Activated B cell treated with CpG ODN at 0.5 μM for 24 hours (primary cell): Measurements from ENCODE around the gene SPEM1. TPM values are rescaled to one million over a fixed set of nuclear protein-coding genes. Genes with fewer than 3 reads are reported as not detected.

Experiments
- ATAC-seq: fragments of 200-7000 bp; cut with Tn5 transposase; one replicate; pipeline ENCODE4 v1.10.0; 2021; ENCODE audit warnings: low read depth, mild to moderate bottlenecking, moderate library complexity
- CTCF ChIA-PET: fragments of 350-600 bp; sonication (Branson Sonifier 250); formaldehyde crosslinking; loops from one replicate; lab custom pipeline; 2021; ENCODE audit warnings: antibody characterized with exemption; lab: Charles Lee
- POLR2A ChIA-PET: fragments of 350-600 bp; sonication (Branson Sonifier 250); formaldehyde crosslinking; loops from one replicate; lab custom pipeline; 2021; ENCODE audit warnings: antibody characterized with exemption; lab: Charles Lee
- DNase-seq: peaks from one replicate; pipeline ENCODE4 v3.0.0; 2022
- H3K27ac Mint-ChIP-seq: one replicate; pipeline ENCODE4 v1.8.0; 2020; ENCODE audit warnings: mixed read lengths
- H3K27me3 Mint-ChIP-seq: one replicate; pipeline ENCODE4 v1.8.0; 2021; ENCODE audit warnings: mixed read lengths
- H3K36me3 Mint-ChIP-seq: one replicate; pipeline ENCODE4 v1.8.0; 2021; ENCODE audit warnings: low read depth, mixed read lengths
- H3K4me1 Mint-ChIP-seq: one replicate; pipeline ENCODE4 v1.8.0; 2021; ENCODE audit warnings: mixed read lengths
- H3K4me3 Mint-ChIP-seq: one replicate; pipeline ENCODE4 v1.8.0; 2020; ENCODE audit warnings: mild to moderate bottlenecking, mixed read lengths
- H3K9me3 Mint-ChIP-seq: one replicate; pipeline ENCODE4 v1.8.0; 2020; ENCODE audit warnings: mixed read lengths
- intact Hi-C: fragments of 100-400 bp; cut with micrococcal nuclease; formaldehyde crosslinking; loops from one replicate; pipeline ENCODE4 v1.15.1; 2024
- total RNA-seq: library from RNA; stranded (reverse); gene quantifications from 2 replicates; pipeline ENCODE4 v1.2.3, GENCODE V29; 2022
- TF ChIP-seq, protein P1 (sequence below): fragments of 200-600 bp; IDR thresholded peaks from one replicate; pipeline ENCODE4 v1.8.0; 2022; ENCODE audit warnings: antibody characterized with exemption, mild to moderate bottlenecking

Gene SPEM1
- total RNA-seq, 1 donor from 2014 or later: not detected

DNA sequence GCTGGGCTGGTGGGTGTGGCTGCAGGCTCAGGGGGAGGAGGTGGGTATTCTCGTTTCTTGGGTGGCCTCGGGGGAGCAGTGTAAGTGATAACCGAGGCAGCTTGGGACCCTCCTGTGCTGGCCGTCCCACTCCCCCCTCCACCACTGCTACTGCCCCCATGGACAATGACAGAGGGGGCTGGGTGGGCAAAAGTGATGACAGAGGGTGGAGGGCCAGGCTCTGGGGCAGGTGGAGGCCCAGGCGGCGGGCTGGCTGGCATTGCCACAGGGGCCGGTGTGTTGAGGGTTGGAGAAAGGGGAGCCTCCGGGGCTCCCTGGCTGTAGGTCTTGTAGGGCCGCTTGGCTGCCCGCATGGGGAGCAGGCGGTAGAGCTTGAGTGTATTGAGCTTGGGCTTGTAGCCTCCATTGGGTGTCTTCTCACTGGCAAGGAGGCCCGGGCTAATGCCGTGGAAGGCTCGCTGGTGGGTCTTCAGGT lies 43.3 kb downstream of the SPEM1 start:
- TF ChIP-seq, protein P1, sequence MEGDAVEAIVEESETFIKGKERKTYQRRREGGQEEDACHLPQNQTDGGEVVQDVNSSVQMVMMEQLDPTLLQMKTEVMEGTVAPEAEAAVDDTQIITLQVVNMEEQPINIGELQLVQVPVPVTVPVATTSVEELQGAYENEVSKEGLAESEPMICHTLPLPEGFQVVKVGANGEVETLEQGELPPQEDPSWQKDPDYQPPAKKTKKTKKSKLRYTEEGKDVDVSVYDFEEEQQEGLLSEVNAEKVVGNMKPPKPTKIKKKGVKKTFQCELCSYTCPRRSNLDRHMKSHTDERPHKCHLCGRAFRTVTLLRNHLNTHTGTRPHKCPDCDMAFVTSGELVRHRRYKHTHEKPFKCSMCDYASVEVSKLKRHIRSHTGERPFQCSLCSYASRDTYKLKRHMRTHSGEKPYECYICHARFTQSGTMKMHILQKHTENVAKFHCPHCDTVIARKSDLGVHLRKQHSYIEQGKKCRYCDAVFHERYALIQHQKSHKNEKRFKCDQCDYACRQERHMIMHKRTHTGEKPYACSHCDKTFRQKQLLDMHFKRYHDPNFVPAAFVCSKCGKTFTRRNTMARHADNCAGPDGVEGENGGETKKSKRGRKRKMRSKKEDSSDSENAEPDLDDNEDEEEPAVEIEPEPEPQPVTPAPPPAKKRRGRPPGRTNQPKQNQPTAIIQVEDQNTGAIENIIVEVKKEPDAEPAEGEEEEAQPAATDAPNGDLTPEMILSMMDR: no peak
- Mint-ChIP-seq H3K4me1 (peaks cover 16% of the 10 kb centered on the region), H3K36me3 (peaks cover 33% of the 10 kb centered on the region), H3K4me3 (no peak overlapping the region), H3K27me3 (no peaks in the 10 kb centered on the region), H3K27ac (no peak overlapping the region), H3K9me3 (no peaks in the 10 kb centered on the region)
- POLR2A ChIA-PET: interaction anchor here (0.5 kb wide), 2 partner anchors 14 to 1023 kb away, joined by 5 to 8 read pairs; no protein-coding TSS in a partner anchor
- DNase-seq (no peak), ATAC-seq (no peak)
- CTCF ChIA-PET: no interaction called here
- intact Hi-C loops: no loop called here

- Mint-ChIP-seq H3K27ac (no peak overlapping the region), H3K9me3 (no peaks in the 10 kb centered on the region), H3K27me3 (no peaks in the 10 kb centered on the region), H3K36me3 (peaks cover 33% of the 10 kb centered on the region), H3K4me1 (peaks cover 20% of the 10 kb centered on the region), H3K4me3 (no peak overlapping the region)
- ChIA-PET CTCF (no interaction called here), POLR2A (interaction anchor here (0.5 to 1.2 kb wide), 4 partner anchors 19 to 1022 kb away, joined by 3 to 8 read pairs (median 6); no protein-coding TSS in a partner anchor)
- DNase-seq: no peak
- ATAC-seq: no peak
- TF ChIP-seq, protein P1: no peak
- intact Hi-C loops: no loop called here
These were observed 44.0 kb downstream of the SPEM1 start for GRCh38 chr17:7464081-7464480.

DNA sequence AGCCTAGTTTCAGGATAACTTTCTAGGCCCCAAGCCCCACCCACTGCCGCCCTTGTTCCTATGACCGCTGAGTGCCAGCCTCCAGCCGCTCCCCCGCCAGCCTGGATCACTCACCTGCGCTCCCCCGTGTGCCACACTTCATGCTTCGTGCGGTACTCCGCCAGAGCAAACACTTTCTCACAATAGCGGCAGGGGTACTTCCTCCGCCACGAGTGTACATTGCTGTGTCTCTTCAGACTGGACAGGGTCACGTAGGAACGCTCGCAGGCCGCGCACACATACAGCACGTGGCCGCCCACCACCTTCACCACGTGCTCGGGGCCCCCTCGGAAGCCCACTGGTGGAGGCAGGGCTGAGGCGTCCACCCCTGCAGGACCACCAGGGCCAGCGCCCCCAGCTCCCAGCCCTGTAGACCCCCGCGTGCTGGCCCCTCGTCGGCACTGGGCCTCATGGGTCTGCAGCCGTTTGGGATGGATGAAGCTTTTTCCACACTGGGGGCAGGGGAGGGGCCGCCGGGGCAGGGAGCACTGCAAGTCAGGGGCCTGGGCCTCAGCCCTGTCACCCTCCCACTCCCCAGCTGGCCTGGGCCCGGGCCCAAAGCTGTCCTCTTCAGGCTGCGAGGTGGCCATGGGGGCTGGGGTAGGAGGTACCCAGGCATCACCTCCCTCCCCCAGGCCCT lies 45.6 kb downstream of the SPEM1 start:
- H3K27me3 Mint-ChIP-seq: no peaks in the 10 kb centered on the region
- TF ChIP-seq, protein P1: no peak
- no peak overlapping the region for H3K27ac Mint-ChIP-seq
- peaks cover 33% of the 10 kb centered on the region for H3K36me3 Mint-ChIP-seq
- ChIA-PET POLR2A (no interaction called here), CTCF (no interaction called here)
- peaks cover 20% of the 10 kb centered on the region for H3K4me1 Mint-ChIP-seq
- no peaks in the 10 kb centered on the region for H3K9me3 Mint-ChIP-seq
- DNase-seq (no peak), ATAC-seq (no peak)
- no peak overlapping the region for H3K4me3 Mint-ChIP-seq
- intact Hi-C loops: no loop called here

DNA sequence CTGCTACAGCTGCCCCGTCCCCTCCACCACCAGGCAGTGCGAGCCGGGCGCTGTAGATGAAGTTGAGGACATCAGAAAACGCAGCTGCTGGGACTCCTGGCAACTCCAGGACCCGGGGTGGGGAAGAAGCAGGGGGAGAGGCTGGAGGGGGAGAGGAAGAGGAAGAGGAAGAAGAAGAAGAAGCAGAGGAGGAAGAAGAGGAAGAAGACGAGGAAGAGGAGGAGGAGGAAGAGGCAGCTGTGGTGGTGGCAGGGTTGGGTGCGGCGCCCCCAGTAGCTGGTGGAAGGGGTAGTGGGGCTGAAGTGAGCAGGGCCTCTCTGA lies 46.2 kb downstream of the SPEM1 start:
- ATAC-seq: no peak
- no peak overlapping the region for H3K4me3 Mint-ChIP-seq
- TF ChIP-seq, protein P1: no peak
- peaks cover 31% of the 10 kb centered on the region for H3K36me3 Mint-ChIP-seq
- intact Hi-C loops: no loop called here
- H3K4me1 Mint-ChIP-seq: peaks cover 20% of the 10 kb centered on the region
- H3K27ac Mint-ChIP-seq: no peak overlapping the region
- CTCF ChIA-PET: no interaction called here
- H3K27me3 Mint-ChIP-seq: no peaks in the 10 kb centered on the region
- POLR2A ChIA-PET: no interaction called here
- H3K9me3 Mint-ChIP-seq: no peaks in the 10 kb centered on the region
- DNase-seq: no peak

GRCh38 chr17:7466639-7467341 lies 46.7 kb downstream of the SPEM1 start:
- intact Hi-C loops: no loop called here
- no peak for ATAC-seq
- no peaks in the 10 kb centered on the region for H3K9me3 Mint-ChIP-seq
- ChIA-PET POLR2A (interaction anchor here (1.4 kb wide), 1 partner anchor 12 kb away, joined by 5 read pairs; the partner anchor contains the start of gene ZBTB4), CTCF (no interaction called here)
- peaks cover 24% of the 10 kb centered on the region for H3K4me1 Mint-ChIP-seq
- peak overlapping the region; percentile 56 for H3K27ac Mint-ChIP-seq
- H3K4me3 Mint-ChIP-seq: no peak overlapping the region
- H3K27me3 Mint-ChIP-seq: no peaks in the 10 kb centered on the region
- H3K36me3 Mint-ChIP-seq: peaks cover 31% of the 10 kb centered on the region
- TF ChIP-seq, protein P1: no peak
- DNase-seq: no peak
